COR-L47 (cell line): ENCODE results near the gene LRRC47.
"Not testable (repeated sequence)": the region's sequence is repeated elsewhere in the genome, so short reads cannot be mapped to it uniquely, and the experiment has no call there.

Experiments
- DNase-seq: peaks from one replicate; lab custom pipeline; 2025; lab: John Stamatoyannopoulos, UW

Gene LRRC47

DNA sequence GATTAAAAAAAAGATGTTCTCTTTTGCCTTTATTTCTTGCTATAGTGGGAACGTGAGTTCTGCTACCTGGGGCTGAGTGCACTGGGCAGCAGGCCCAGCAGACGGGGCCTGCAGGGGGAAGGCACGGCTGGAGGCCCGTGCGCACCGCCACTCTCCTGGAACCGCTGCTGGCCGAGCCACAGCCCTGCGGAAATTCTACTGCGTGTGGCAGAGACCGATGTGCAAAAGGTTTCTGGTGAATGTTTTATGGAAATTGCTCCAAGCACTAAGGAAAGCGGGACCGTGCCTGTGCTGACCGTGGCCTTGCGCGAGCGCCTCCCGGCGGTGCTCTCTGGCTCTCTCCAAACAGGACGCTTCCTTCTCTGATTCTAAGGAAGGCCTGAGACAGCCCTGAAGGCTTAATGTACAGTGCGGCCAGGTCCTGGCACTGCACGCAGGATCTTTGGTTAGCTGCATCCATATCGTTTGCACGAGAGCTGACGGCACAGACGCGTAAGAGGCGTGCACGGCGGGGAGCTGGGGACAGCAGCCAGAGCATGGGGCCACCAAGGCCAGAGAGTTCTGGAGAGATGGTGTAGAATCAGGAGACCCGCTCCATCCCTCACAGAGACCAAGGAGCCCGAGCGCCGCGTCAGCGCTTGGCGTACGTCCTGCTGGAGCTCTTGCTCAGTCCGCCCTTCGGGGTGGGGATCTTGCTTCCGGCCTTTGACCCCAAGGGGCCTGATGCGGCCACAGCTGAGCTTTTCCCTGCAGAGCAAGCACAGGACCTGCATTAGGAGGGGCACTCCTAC lies 18.7 kb upstream of the LRRC47 start:
- no peak for DNase-seq

DNA sequence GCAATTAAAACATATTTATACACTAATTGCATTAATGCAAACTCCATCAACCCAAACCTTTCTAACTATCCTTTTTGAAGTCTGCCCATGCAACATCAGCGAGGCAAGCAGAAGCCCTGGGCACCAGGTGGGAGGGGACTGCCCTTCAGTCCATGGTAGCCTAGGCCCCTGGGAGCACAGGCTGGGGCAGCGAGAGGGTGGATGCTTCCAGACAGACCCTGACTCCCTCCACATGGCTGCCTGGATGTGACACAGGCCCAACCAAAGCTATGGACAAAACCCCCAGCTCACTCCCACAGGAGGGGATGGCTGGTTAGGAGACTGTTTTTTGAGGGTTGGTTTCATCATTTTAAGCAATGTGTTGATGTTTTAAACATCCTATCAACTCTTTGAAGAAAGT lies 17.8 kb upstream of the LRRC47 start:
- DNase-seq: no peak

- no peak for DNase-seq
Observed at GRCh38 chr1:3811595-3811911, 15.3 kb upstream of the LRRC47 start.

- not testable (repeated sequence) for DNase-seq
Observed at GRCh38 chr1:3810149-3810761, 14.0 kb upstream of the LRRC47 start.

GRCh38 chr1:3809680-3810079 lies 13.4 kb upstream of the LRRC47 start:
- DNase-seq: no peak

GRCh38 chr1:3807769-3808168 lies 11.5 kb upstream of the LRRC47 start:
- DNase-seq: no peak

DNA sequence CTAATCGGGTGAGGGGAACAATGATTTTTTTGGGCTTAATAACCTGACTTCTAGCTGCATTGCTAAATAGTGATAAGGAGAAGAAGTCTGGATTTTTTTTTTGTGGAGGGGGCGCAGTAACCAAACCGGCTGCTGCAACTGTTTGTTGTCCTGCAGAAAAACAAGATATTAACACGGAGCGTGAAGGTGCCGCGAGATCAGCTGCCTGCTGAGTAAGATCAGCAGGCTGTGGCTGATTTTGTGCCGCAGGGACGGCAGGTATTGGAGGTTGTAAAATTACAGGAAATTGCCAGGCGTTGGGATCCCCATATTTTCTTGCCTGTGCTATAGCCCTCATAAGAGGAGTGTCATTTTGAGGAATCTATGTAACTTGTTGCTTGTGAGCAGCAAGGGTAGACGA lies 8.7 kb upstream of the LRRC47 start:
- DNase-seq: no peak

DNA sequence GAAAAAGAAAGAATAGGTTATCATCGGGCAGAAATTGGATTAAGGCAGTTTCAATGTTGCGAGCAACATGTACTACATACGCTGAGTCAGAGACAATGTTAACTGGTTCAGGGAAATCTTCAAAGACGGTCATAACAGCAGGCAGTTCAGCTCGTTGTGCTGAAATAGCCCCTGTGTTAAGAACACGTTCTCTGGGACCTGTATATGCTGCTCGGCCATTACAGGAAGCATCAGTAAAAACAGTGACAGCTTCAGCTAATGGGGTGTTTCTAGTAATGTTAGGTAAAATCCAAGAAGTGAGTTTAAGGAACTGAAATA lies 8.3 kb upstream of the LRRC47 start:
- not testable (repeated sequence) for DNase-seq

DNA sequence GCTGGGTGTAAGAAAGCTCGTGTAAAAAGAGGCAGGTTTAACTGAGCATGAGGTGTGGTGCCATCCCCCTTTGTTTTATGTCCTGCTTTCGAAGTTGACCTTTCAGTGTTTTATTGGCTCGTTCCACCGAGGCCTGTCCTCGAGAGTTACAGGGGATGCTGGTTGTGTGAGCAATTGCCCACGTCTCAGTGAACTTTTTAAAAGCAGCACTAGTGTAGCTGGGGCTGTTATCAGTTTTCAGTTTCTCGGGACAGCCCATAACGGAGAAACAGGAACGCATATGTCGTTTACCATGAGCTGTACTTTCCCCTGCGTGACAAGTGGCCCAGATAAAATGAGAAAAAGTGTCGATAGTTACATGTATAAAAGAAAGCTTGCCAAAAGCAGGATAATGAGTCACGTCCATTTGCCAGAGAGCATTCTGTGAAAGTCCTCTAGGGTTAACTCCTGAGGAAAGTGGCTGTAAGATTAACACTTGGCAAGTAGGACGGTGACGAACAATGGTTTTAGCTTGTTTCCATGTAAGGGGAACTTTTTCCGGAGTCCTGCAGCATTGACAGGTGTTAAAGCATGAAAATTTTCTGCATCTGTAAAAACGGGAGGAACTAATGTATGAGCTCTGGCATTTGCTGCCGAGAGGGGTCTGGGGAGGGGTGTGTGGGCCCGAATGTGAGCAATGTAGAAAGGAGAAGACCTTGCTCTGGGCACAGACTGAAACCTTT lies 7.8 kb upstream of the LRRC47 start:
- DNase-seq: no peak

GRCh38 chr1:3800795-3801194 lies 4.5 kb upstream of the LRRC47 start:
- DNase-seq: not testable (repeated sequence)

DNA sequence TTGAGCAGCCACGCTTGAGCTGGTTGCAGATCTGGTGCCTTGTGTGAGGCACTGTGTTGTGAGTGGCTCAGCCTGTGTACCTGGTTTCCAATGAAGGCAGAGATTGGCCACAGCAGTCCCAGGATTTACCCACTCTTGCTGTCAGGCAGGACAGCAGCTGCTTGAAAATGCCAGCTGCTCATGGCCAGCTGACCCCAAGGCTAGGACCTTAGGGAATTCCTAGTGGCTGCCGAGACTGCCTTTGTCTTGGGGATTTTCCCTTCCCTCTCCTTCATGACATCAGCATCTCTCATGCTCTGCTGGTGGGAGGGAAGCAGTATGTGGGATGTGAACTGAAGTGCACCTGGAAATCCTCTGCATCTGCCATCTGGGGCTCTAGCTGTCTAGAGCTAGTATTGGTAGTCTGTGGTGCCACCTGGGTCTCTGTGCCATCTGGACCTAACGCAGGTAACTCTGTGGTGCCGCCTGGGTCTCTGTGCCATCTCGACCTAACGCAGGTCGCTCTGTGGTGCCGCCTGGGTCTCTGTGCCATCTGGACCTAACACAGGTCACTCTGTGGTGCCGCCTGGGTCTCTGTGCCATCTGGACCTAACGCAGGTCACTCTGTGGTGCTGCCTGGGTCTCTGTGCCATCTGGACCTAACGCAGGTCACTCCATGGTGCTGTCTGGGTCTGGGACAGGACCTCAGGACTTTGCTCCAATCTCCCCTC lies 3.8 kb upstream of the LRRC47 start:
- DNase-seq: no peak

- DNase-seq: no peak
Observed at GRCh38 chr1:3795453-3796214, 664 bp downstream of the LRRC47 start.

GRCh38 chr1:3790952-3791351 lies 5.3 kb downstream of the LRRC47 start:
- no peak for DNase-seq

- DNase-seq: no peak
Observed at GRCh38 chr1:3790500-3790923, 5.8 kb downstream of the LRRC47 start.

DNA sequence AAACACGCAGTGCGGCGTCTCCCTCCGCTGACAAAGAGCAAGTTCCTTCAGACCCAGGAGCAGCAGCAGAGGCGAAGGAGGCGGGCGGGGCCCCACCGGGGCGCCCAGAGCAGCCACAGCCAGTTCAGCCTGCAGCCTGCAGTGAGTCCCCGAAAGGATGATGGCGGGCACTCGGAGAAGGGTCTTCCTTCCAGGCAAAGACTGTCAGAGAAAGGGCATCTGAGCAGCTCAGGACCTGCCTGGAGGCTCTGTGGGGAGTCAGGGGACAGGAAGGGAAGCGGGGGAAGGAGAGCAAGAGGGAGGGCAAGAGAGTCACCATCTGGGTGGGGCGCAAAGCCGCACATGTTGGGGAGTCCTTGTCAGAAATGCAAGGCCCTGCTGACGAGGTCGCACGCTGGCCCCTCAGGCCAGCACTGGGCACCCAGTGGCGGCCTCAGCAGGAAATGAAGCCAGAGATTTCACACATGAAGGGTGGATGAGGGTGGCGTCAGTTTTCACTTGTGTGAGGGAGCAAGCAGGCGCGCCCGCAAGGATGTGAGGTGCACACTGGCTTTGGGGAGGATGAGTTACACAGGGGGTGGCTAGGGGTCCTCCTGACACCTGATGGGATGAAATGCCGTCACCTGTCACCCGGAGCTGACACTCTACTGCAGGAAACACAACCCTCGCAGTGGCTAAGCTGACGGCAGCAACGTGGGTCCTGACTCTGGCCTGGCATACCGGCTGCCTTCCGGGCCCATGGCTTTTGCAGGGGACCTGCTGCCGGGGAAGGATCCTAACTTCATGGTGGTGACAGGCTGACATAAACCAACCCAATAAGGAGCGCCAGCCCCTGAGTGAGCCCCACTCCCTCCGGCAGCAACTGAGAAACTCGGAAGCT lies 6.6 kb downstream of the LRRC47 start:
- no peak for DNase-seq

DNA sequence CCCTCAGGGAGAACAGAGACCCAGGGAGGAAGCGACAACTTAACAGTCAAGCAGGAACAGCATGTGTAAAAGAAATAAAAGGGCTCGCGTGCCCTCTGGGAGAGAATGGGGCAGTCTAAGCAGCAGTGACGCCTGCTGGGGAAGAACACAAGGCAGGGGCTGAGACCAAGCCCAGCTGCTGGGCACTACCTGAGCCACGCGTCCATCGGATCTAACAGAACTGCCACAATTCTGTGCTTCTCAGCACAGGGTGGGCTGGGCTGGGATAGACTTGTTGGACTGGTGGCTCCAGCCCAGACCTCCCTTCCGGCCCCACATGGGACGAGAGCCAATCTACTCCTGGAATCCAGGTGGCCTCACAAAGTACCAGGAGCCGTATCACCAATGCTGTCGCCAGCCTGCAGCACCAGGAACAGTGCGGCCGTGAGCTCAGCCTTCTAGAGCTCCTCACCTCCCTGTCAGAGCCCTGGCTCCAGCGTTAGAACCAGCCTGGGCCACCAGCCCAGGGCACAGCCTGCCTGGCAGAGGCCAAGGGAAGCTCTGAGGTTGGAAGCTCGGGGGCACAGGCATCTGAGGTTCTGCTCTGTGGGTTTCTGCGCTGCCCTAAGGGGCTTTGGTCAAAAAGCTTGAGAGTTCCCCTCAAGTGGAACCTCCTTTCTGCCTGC lies 7.4 kb downstream of the LRRC47 start:
- DNase-seq: no peak

- no peak for DNase-seq
Observed at GRCh38 chr1:3787745-3788605, 8.3 kb downstream of the LRRC47 start.

- DNase-seq: no peak
Observed at GRCh38 chr1:3787349-3787715, 9.0 kb downstream of the LRRC47 start.
